GM11168 (cell line): ENCODE measurements around the gene TMCC3.

Experiments used
- in situ Hi-C: fragments of 300-500 bp; cut with MboI; formaldehyde crosslinking; loops from one replicate; pipeline ENCODE4 v1.12.0; 2022; ENCODE audit warnings: low sequenced_read_pairs; ENCODE audit not compliant: unreplicated experiment

The TMCC3 gene

DNA sequence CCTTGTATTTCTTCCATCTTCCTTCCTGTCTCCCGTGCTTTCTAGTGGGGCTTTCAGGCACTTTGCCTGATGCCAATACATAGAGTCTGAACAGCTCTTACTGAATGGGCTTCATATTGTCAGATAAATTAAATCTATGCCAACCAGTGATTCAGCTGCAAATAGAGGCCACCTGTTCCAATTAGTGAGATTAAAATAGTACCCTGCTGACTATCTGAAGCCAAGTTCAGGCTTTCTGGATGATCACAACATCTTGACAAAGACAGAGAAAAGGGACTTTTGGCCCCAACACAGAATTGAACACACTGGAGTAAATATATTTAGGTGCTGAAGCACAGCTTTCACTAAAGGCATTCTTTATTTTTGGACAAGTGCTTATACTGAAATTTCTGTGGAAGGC is 11.8 kb downstream of the TMCC3 start:
- in situ Hi-C loops: no loop called here

DNA sequence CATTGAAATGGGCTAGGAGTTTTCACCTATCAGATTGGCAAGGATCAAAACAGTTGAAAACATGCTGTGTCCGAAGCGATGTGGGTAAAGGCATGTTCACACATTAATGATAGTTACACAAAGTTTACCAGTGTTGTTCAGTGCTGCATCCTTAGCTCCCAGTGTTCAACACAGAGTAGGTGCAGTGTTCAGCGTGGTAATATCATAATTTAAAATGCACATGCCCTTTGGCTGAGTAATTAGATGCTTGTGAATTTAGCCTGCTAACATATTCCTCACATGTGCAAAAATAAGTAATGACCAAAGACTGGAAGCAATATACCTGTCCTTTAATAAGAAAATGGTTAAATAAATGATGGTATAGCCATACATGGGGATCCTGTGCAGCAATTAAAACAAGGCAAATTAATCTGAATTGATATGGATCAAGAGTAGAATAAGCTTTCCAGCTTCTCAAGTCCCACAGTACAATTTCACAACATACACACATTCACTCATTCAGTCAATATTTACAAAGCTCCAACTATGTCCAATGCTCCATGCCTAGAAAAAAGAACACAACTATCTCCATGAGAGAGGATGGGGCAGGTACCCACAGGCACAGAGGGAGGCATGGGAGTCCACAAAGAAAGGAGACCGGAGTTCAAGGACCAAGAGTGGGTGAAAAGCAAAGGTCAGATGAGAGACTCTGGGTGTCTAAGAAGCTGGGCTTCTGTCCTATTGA is 12.8 kb downstream of the TMCC3 start:
- in situ Hi-C loops: no loop called here

DNA sequence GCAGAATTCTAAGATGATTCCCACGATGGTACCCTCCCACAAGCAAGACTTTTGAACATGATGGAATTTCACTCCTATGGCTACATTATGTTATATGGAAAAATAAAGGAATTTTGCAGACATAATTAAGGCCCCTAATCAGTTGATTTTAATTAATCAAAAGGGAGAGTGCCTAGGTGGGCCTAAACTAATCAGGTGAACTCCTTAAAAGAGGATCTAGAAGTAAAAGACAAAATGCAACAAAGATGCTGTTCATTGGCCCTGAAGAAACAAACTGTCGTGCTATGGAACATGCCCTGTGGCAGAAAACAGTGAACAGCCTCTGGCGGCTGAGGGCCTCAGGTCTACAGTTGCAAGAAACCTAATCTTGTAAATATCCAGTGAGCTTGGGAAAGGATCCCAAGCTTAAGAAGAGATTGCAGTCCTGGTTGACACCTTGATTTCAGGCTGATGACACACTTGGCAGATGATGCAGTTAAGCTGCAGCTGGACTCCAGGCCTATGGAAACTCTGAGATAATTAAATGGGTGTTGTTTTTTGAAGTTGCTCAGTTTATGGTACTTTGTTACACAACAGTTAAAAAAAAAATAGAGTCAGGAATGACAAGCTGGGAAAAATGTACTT is 13.8 kb downstream of the TMCC3 start:
- in situ Hi-C loops: no loop called here

DNA sequence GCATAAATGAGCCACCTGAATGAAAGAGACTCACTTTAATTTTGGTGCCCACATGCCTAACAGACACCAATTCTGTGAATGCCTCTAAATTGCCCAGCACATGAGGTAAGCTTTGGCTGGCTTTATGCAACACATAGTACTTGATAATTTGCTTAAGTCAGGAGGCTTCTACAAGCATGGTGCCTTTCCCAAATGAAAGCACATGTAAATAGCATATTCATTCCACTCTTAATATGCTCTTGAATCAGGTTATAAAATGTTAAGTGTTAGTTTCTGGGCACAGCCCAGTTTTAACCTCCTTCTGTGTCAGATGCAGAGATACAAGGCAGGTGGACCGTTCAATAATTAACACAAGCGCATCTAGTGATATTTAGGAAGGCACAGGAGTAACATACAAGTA is 15.6 kb downstream of the TMCC3 start:
- in situ Hi-C loops: no loop called here

DNA sequence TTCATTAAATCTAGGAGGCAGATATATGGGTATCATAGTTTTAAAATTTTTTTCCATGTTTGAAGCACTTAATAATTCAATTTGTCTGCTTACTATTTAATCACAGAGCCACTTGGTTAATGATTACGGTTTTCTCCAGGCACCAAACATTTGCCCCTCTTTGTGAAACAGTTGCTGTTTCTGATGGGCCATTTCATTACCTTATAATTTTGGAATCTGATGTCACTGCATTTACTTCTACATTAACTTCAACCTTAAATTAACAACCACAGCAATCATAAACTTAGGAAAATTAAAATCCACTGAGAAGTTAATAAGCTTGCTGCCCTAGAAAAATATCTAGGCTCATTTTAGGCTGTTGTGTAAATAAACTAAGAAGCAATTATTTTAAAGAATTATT is 17.0 kb downstream of the TMCC3 start:
- in situ Hi-C loops: no loop called here

DNA sequence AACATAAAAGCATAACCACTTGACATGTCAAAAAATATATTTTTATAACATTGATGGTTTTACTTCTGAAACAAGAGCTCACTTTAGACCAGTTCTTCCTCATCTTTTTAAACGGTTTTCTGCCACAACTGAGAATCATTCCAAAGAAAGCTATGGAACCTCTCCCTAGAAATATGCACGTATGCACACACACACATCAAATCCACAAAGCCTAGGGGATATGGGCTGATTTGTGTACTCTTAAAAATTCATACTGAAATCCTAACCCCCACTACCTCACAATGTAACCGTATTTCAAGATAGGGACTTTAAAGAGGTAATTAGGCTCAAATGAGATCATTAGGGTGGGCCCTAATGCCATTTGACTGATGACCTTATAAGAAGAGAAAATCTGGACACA is 19.3 kb downstream of the TMCC3 start:
- in situ Hi-C loops: no loop called here

DNA sequence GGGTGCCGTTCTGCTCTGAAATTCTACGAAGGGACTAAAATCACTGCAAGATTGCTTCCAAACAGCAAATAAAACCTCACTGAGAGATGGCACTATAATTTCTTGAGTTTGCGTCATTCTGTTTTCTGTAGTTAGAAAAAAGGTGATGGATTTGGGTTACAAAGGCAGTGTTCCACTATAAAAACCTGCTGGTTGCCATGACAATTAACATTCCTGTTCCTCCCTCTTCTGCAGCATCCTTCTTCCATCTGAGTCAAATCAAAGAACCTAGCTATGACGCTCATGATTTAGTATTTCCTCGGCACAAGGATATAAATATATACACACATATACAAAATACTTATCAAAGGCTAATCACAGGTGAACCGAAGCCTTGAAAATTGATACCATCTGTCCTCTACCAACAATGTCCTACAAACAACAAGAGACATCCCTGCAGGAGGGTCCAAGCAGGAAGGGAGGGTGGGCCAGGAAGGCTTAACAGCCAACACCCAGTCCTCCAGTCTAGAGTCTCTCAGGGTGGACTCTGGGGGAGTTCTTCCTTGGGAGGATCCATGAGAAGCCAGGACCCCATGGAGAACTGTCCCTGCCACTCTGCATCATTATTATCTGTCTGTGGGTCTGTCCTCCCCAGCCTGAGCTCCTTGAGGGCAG is 21.4 kb downstream of the TMCC3 start:
- in situ Hi-C loops: no loop called here

DNA sequence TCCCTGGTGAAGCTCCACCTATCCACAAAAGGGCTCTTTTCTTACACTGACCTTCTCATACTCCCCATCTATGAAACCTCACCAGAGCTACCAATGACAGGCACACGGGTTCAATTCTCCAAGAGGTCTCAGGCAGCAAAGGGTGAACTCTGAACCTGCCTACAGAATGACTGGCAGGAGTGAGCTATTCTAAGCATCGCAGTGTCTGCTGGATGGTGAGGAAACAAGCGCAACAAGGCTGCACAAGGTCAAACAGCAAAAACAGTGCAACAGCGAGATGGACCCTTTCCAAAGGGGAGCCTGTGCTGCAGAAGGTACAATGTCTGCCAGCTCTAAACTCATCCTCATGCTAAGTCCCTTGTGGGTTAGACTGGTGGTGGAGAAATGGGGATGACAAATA is 22.0 kb downstream of the TMCC3 start:
- in situ Hi-C loops: no loop called here

DNA sequence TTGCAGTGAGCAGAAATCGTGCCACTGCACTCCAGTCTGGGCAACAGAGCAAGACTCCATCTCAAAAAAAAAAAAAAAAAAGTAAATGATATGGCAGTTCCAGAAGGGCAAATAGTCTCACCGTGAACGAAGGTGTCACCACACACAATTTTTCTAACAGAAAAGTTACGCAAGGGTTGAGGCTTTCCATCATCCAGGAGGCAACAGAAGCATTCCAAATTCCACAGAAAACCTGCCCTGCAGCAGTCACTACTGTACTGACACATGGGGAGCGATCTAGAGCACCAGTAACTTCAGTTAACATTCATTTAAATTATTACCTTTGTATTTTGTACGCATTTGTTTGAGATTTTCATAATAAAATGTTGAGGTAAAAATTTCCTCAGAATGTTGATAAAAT is 24.8 kb downstream of the TMCC3 start:
- in situ Hi-C loops: no loop called here

DNA sequence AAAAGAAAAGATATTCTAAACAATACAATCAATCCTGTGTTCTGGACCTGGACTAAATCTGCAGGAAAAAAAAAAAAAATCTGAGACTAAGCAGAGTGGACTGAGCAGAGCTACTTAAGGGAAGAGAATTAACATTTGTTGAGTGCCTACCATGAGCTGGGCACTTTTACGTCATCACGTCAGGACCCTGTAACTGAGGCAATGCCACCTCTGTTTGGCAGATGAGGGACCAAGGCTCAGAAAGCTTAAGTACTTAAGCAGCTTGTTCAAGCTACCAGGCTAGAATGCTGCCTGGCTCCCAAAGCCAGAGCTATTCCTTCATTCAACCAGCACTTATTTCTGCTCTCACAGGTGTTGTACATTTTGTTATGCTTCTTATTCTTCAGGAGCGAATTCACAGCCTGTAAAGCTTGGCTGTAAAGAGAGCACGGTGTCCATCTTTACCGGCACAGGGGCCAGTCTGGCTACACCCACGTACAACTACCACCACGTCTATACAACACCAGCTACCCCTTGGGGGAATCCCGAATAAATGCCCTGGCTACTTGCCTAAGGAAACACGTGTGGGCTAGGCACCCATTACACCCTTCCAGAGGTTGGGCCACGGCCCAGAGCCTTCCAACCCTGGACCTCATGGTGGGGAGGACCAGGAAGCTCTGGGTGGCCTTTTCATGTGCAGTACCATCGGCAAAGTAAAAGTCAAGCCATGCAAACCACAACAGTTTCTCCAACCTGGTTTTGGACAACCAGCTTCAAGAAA is 27.0 kb downstream of the TMCC3 start:
- in situ Hi-C loops: no loop called here

DNA sequence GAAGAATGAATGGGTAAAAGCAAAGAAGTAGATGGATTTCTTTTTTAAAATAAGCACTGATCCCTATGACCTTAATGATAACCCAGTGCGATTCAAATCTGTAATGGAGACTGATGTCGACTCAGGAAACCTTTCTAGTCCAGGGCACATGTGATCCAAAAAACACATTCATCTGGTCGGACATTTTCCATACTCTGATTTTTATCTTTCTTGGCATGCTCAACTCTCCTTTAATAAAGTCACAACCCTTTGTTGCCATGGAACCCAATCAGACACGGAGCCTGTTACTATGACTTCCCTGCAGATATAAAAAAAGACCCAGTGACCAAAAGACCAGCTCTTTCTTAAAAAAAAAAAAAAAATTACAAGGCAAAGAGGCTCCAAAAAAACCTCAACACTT is 27.9 kb downstream of the TMCC3 start:
- in situ Hi-C loops: no loop called here

DNA sequence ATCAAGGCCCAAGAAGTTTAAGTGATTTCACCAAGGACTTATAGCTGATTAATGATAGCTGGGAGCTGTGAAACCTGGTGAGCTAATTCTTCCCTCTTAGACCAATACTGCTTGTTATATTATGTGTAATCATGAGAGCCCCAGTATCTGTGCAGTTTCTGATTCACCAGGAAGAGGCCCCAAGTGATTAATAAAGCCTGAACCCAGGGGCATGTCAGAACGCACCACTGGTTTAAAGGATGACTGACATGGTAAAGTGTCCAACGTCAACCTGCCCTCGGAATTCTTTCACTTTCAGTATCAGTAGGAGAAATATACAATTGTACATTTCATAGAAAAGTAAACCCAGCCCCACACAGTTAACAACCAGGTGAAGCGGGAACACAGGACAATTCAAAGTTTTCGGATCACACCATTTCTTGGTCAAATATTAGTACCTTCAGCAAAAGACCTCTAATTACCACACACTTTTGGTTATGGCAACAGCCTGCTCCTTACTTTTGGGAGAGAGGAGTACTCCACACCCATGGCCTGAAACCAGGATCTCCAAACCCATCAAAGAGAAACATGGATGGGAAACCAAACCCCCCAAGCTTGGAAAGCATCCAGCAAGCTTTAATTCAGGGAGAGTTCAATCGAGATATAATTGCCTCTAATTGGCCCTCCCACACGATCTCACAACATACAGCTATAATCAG is 28.5 kb downstream of the TMCC3 start:
- in situ Hi-C loops: no loop called here

DNA sequence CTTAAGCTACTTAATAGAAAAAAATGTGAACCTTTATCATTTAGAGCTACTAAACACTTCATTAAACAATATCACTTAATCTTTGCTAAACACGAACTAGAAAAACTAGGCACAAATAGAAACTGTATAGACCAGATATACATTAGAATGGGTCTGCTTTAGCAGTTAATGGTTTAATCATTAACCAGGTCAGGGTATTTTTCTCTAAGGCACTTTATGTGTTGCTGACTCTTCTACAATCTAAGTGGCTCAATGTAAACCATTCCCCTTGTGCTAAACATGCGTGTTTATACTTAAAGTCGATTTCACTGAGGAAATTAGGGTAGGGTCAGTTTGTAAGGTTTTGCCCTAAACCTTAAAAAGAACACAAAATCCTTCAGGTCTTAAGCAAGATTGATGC is 29.7 kb downstream of the TMCC3 start:
- in situ Hi-C loops: no loop called here

DNA sequence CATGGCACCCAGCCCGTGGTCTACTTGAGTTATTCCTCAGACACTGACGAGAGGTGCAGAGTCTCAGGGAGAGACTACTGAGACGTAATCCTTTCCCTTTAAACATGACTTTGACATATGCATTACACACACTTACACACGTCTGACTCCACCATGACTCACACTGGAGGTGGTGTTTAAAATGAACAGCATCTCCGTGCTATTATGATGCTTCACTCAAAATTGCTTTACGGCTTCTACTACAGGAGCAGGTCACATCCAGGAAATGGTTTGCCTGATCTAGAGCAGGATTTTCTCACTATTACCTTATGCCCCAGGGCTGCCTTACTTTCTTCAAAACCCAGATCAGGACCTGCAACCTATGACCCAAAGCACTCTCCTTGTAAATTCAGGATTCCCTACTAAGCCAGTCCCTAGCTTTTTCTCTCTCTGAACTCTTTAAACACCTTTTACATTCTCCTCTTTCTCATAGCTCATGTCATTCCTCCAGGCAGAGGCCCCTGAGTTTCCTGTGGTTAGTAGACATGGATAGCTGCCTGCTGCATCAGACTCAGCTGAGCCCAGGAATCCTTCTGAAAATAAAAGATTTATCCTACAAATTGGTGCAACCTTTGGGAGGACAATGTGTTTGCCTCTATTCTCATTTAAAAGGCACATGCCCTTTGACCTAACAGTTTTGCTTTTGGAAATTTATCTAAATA is 31.2 kb downstream of the TMCC3 start:
- in situ Hi-C loops: no loop called here

DNA sequence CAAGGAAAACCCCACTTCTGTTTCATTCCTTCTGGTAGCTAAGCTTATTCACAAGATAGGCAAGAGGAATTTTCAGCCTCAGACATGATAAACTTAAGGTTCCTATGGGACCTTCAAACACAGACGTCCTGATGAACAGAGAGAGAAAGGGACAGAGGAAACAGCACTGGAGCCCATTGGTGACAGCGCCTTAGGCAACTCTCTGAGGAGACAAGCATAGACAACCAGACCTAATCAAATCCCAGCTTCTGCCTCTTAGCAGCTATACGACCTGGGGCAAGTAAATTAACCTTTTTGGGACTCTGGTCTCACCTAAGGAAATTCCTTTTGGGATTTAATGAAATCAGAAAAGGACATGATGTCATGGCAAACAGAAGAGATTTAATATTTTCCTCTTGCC is 33.3 kb downstream of the TMCC3 start:
- in situ Hi-C loops: no loop called here

DNA sequence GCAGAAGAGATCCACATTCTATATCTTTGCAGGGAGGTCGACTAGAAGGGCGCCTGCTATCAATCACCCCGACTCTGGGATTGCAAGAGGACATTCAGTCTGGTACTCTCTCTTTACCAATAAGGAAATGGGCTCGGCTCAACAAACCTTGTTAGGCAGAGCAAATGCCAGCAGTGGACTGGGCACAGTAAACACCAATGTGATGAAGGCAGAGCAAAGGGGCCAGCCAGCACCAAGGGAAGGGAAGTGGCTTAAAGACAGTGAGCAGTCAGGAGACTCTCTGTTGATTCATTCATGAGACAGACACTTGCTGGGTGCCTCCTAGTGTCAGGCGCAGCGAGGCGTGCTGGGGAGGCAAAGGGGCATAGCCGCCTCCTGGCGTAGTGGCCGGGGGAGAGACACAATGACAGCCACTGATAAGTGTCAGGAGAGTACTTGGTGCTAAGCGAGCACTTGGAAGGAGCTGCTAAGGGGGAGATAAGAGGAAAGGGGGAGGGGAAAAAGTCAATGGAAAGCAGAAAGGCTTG is 34.1 kb downstream of the TMCC3 start:
- in situ Hi-C loops: no loop called here

DNA sequence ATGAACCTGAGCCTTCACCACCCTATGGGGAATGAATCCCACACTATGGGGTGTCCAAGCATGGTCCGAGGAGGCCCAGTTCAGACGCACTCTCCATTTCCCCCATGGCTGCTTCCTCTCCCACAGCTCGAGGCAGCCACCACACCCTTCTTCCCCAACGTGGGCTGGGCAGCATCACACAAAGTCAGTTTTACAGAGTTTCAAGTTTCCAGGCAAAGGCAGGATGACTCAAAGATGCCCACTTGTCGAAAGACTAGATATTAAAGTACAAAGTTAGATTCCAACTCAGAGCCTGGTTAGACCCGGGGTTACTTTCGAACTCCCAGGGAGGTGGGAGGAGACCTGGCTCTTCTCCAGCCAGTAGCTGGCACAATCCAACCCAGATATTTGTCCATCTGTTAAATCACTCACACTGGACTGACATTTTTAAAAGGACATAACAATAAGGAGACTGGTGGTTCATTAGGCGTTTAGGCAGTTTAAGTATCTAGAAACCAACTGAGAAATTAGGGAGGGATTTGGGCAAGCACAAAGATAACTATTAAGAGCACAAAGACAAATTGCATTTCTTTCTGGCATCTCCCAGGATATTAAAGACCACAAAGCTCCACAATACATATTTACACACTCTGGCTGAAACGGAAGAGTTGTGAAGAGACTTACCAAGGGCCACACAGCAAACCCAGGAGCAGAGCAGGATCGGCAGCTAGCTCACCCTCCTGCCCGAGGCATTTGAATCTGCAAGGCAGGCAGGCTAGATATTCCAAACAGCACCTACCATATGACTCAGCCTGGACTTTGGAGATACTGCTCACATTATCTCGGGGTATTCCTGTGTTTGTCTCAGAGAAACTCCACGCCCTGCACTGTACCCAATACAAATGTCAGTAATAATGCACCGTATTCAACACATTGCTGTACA is 34.8 kb downstream of the TMCC3 start:
- in situ Hi-C loops: no loop called here

DNA sequence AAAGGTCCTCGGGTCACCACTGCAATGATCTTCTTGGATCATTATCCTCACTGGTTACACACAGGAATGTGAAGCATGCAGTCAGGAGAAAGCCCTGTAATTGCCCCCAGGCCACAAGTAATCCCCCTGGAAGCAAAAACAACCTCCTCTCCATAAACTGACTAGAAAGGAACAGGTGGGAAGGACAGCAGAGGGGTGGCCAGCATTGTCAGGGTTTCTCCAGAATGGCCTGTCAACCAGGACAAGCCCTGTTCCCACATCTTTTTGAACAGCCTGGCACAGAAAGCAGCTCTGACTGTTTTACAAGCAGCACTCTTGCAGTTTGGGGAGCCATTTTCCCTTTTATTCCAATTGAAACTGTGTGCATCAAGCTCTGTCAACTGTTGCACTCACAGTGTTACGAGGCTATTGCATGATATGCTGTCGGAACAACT is 36.1 kb downstream of the TMCC3 start:
- in situ Hi-C loops: no loop called here
